HFFc6 (cell line): ENCODE results near the gene MFSD8. TPM values are rescaled to one million over a fixed set of nuclear protein-coding genes. Genes with fewer than 3 reads are reported as not detected.

Experiments
- DNase-seq: peaks from one replicate; pipeline ENCODE4 v3.0.0-alpha.2; 2018
- H3K27ac Mint-ChIP-seq: 2 replicates; pipeline ENCODE4 v1.8.0; 2020; ENCODE audit warnings: mild to moderate bottlenecking, mixed read lengths
- H3K27me3 Mint-ChIP-seq: 2 replicates; pipeline ENCODE4 v1.8.0; 2021; ENCODE audit warnings: mild to moderate bottlenecking, moderate library complexity, mixed read lengths; ENCODE audit not compliant: insufficient read depth
- H3K36me3 Mint-ChIP-seq: 2 replicates; pipeline ENCODE4 v1.8.0; 2021; ENCODE audit warnings: low read depth, mixed read lengths
- H3K4me1 Mint-ChIP-seq: 2 replicates; pipeline ENCODE4 v1.8.0; 2020; ENCODE audit warnings: low read depth, mixed read lengths
- H3K4me3 Mint-ChIP-seq: 2 replicates; pipeline ENCODE4 v1.8.0; 2020; ENCODE audit warnings: mild to moderate bottlenecking, moderate library complexity, mixed read lengths
- H3K9me3 Mint-ChIP-seq: 2 replicates; pipeline ENCODE4 v1.8.0; 2020; ENCODE audit warnings: mild to moderate bottlenecking, mixed read lengths
- total RNA-seq, 6 experiments: library from RNA; stranded (reverse); fragmentation: NEBNext Ultra II Directional; extraction: Animal tissue kit (Norgen Biotek cat#: 25700); gene quantifications; 2 replicates in 1 of 6; 3 replicates in 5 of 6; pipeline ENCODE4 v1.2.3, GENCODE V29; 2021
- TF ChIP-seq, protein P1 (sequence below): fragments of 200-600 bp; sonication (generic); IDR thresholded peaks from 2 replicates; pipeline ENCODE4 v1.5.0; 2021; ENCODE audit warnings: antibody characterized with exemption, mild to moderate bottlenecking

MFSD8 gene
- total RNA-seq, 6 experiments from 2014 or later: 14.6 to 18.9 (median 17.4) TPM

- TF ChIP-seq, protein P1, sequence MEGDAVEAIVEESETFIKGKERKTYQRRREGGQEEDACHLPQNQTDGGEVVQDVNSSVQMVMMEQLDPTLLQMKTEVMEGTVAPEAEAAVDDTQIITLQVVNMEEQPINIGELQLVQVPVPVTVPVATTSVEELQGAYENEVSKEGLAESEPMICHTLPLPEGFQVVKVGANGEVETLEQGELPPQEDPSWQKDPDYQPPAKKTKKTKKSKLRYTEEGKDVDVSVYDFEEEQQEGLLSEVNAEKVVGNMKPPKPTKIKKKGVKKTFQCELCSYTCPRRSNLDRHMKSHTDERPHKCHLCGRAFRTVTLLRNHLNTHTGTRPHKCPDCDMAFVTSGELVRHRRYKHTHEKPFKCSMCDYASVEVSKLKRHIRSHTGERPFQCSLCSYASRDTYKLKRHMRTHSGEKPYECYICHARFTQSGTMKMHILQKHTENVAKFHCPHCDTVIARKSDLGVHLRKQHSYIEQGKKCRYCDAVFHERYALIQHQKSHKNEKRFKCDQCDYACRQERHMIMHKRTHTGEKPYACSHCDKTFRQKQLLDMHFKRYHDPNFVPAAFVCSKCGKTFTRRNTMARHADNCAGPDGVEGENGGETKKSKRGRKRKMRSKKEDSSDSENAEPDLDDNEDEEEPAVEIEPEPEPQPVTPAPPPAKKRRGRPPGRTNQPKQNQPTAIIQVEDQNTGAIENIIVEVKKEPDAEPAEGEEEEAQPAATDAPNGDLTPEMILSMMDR: no peak
- Mint-ChIP-seq H3K4me3 (no peak overlapping the region), H3K27ac (no peak overlapping the region), H3K27me3 (no peaks in the 10 kb centered on the region), H3K9me3 (peaks cover 6% of the 10 kb centered on the region; the same call in 1 of the 2 replicates), H3K36me3 (peaks cover 22% of the 10 kb centered on the region), H3K4me1 (no peaks in the 10 kb centered on the region)
- no peak for DNase-seq
Measured at GRCh38 chr4:127896069-127896468, 68.9 kb downstream of the MFSD8 start.

DNA sequence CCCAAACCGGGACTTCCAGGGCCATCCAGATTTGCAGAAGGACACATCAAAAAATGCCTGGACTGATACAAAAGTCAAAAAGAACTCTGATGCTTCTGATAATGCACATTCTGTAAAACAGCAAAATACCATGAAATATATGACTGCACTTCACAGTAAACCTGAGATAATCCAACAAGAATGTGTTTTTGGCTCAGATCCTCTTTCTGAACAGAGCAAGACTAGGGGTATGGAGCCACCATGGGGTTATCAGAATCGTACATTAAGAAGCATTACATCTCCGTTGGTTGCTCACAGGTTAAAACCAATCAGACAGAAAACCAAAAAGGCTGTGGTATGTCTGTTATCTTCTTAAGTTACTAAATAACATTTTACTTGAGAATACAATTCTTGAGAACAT is 75.1 kb downstream of the MFSD8 start:
- no peak for DNase-seq
- Mint-ChIP-seq H3K27ac (peak overlapping the region; percentile 62), H3K9me3 (no peaks in the 10 kb centered on the region), H3K36me3 (peaks cover 11% of the 10 kb centered on the region; the same call in 1 of the 2 replicates), H3K4me1 (peaks cover 34% of the 10 kb centered on the region), H3K4me3 (peak overlapping the region; percentile 52; the same call in 1 of the 2 replicates), H3K27me3 (no peaks in the 10 kb centered on the region)
- TF ChIP-seq, protein P1: no peak

GRCh38 chr4:127888559-127888958 is 76.4 kb downstream of the MFSD8 start:
- Mint-ChIP-seq H3K36me3 (peaks cover 10% of the 10 kb centered on the region; the same call in 1 of the 2 replicates), H3K4me1 (peaks cover 34% of the 10 kb centered on the region), H3K27ac (peak overlapping the region; percentile 13), H3K4me3 (no peak overlapping the region), H3K27me3 (no peaks in the 10 kb centered on the region), H3K9me3 (no peaks in the 10 kb centered on the region)
- TF ChIP-seq, protein P1: no peak
- DNase-seq: no peak

GRCh38 chr4:127881563-127881864 is 83.5 kb downstream of the MFSD8 start:
- no peaks in the 10 kb centered on the region for H3K9me3 Mint-ChIP-seq
- TF ChIP-seq, protein P1: no peak
- peaks cover 28% of the 10 kb centered on the region for H3K4me1 Mint-ChIP-seq
- peak overlapping the region; percentile 99 for H3K27ac Mint-ChIP-seq
- H3K36me3 Mint-ChIP-seq: peaks cover 13% of the 10 kb centered on the region; the same call in 1 of the 2 replicates
- H3K4me3 Mint-ChIP-seq: peak overlapping the region; percentile 100
- DNase-seq: no peak
- H3K27me3 Mint-ChIP-seq: no peaks in the 10 kb centered on the region; the same call in none of the 2 replicates

DNA sequence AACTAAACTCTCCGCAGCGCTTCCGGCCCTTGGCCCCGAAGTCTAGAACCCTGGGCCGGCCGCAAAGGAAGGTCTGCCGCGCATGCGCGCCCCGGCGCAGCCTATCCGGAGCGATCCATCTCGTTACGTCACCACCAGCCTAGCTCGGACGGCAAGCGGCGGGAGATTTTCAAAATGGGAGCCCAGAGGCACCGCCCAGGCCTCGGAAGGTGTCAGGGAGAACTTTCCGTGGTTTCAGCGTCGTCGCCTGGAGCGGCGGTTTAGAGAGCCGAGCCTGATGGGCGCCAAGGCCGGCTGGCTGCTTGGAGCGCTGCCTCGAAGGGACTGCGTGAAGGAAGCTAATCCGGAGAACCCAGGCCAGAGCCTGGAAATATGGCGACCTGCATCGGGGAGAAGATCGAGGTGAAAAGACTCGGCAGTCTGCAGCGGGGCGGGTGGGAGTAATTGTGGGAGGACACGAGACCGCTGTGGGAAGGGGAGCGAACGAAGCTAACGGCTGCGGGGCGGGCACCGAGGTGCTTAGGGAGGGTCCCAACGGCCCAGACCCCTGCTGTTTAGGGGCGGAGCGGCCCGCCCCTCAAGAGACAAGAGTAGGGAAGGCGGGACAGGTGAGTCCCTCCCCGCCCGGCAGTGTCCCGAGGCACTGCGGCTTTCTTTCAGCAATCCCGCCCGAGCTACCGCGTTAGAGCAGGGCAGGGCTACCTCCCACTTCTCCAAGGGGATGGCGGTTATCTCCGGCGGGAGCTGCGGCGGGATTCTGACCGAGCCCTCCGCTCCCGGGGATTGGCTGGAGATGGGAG is 84.0 kb downstream of the MFSD8 start, which contains the start of gene PLK4:
PLK4 (plus strand) TSS at position 131 of the 800 bp plus-strand sequence; CDS start at position 373, 242 bp downstream.
- Mint-ChIP-seq H3K4me1 (peaks cover 28% of the 10 kb centered on the region), H3K27me3 (no peaks in the 10 kb centered on the region; the same call in none of the 2 replicates), H3K36me3 (peaks cover 9% of the 10 kb centered on the region; the same call in 1 of the 2 replicates)

More for the DNA sequence above, 84.0 kb downstream of the MFSD8 start, which contains the start of gene PLK4:
- Mint-ChIP-seq H3K27ac (peak within 1 kb of the TSS; percentile 99), H3K9me3 (no peaks in the 10 kb centered on the region), H3K4me3 (peak within 1 kb of the TSS; percentile 100)
- TF ChIP-seq, protein P1: no peak
- peak; percentile 93 for DNase-seq
